ENCODE results near the gene C11orf97. TPM values are rescaled to one million over a fixed set of nuclear protein-coding genes. Genes with fewer than 3 reads are reported as not detected.

The C11orf97 gene
- total and polyA plus RNA-seq, 2 experiments from 2014 or later: not detected

GRCh38 chr11:94486068-94486467 lies 26.2 kb upstream of the C11orf97 start (continued):
- no peak for TF ChIP-seq ZNF331 (CRISPR knock-in tag; IDR thresholded peaks at IDR 0.05; ENCODE audit: low read depth)
- TF ChIP-seq JUNB (IDR thresholded peaks at IDR 0.05; ENCODE audit: unreplicated experiment): no peak
- no peak for TF ChIP-seq CTCF (conservative IDR thresholded peaks at IDR 0.05; ENCODE audit: low read depth in 2 of 2)
- TF ChIP-seq, protein P1, sequence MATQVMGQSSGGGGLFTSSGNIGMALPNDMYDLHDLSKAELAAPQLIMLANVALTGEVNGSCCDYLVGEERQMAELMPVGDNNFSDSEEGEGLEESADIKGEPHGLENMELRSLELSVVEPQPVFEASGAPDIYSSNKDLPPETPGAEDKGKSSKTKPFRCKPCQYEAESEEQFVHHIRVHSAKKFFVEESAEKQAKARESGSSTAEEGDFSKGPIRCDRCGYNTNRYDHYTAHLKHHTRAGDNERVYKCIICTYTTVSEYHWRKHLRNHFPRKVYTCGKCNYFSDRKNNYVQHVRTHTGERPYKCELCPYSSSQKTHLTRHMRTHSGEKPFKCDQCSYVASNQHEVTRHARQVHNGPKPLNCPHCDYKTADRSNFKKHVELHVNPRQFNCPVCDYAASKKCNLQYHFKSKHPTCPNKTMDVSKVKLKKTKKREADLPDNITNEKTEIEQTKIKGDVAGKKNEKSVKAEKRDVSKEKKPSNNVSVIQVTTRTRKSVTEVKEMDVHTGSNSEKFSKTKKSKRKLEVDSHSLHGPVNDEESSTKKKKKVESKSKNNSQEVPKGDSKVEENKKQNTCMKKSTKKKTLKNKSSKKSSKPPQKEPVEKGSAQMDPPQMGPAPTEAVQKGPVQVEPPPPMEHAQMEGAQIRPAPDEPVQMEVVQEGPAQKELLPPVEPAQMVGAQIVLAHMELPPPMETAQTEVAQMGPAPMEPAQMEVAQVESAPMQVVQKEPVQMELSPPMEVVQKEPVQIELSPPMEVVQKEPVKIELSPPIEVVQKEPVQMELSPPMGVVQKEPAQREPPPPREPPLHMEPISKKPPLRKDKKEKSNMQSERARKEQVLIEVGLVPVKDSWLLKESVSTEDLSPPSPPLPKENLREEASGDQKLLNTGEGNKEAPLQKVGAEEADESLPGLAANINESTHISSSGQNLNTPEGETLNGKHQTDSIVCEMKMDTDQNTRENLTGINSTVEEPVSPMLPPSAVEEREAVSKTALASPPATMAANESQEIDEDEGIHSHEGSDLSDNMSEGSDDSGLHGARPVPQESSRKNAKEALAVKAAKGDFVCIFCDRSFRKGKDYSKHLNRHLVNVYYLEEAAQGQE (IDR thresholded peaks at IDR 0.05; ENCODE audit: unreplicated experiment): no peak
- no peak for TF ChIP-seq STAT1 (IDR thresholded peaks at IDR 0.05; ENCODE audit: unreplicated experiment)
- TF ChIP-seq, protein P2, sequence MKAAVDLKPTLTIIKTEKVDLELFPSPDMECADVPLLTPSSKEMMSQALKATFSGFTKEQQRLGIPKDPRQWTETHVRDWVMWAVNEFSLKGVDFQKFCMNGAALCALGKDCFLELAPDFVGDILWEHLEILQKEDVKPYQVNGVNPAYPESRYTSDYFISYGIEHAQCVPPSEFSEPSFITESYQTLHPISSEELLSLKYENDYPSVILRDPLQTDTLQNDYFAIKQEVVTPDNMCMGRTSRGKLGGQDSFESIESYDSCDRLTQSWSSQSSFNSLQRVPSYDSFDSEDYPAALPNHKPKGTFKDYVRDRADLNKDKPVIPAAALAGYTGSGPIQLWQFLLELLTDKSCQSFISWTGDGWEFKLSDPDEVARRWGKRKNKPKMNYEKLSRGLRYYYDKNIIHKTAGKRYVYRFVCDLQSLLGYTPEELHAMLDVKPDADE (IDR thresholded peaks at IDR 0.05): no peak
- TF ChIP-seq POLR2AphosphoS5 (IDR thresholded peaks at IDR 0.05; ENCODE audit: low read depth): no peak
- no peak for TF ChIP-seq CREB1 (CRISPR knock-in tag; IDR thresholded peaks at IDR 0.05; ENCODE audit: low read depth)
- no peak for TF ChIP-seq EZH2 (IDR thresholded peaks at IDR 0.05; ENCODE audit: low read depth, unreplicated experiment)
- no peak for TF ChIP-seq ZNF114 (CRISPR knock-in tag; IDR thresholded peaks at IDR 0.05)

- Histone ChIP-seq H3K9me2 (ENCODE audit: insufficient read depth) (no peaks in the 10 kb centered on the region), H3K27me3 (ENCODE audit: insufficient read depth) (no peaks in the 10 kb centered on the region), H3K36me3 (ENCODE audit: insufficient read depth) (peaks cover 6% of the 10 kb centered on the region; the same call in 1 of the 2 replicates), H4K20me1 (replicated peaks; ENCODE audit: insufficient read depth) (no peaks in the 10 kb centered on the region), H3K27ac (ENCODE audit: low read depth) (peak within 1 kb of the TSS; percentile 97), H3K79me2 (replicated peaks; ENCODE audit: insufficient read depth) (peaks cover 27% of the 10 kb centered on the region), H3K4me1 (ENCODE audit: insufficient read depth) (peaks cover 12% of the 10 kb centered on the region; the same call in 1 of the 2 replicates), H3K4me3 (peak within 1 kb of the TSS; percentile 61), H3F3A (replicated peaks; ENCODE audit: low read depth) (no peaks in the 10 kb centered on the region), H2AFZ (peak within 1 kb of the TSS; percentile 3; the same call in 1 of the 2 replicates), H3K4me2 (peak within 1 kb of the TSS; percentile 85)
- peak within 1 kb of the TSS; percentile 100 for H3K27ac Mint-ChIP-seq
- no peaks in the 10 kb centered on the region for H3K27me3 Mint-ChIP-seq (ENCODE audit: insufficient read depth, low read depth, poor library complexity)
- peak; percentile 46; the same call in 1 of the 2 replicates for TF ChIP-seq CREB1 (CRISPR knock-in tag; IDR thresholded peaks at IDR 0.05; ENCODE audit: low read depth)
- no peak for TF ChIP-seq EZH2phosphoT487 (IDR thresholded peaks at IDR 0.05; ENCODE audit: unreplicated experiment)
- no peak for TF ChIP-seq ZNF114 (CRISPR knock-in tag; IDR thresholded peaks at IDR 0.05)
- TF ChIP-seq POLR2AphosphoS5 (IDR thresholded peaks at IDR 0.05; ENCODE audit: low read depth): peak; percentile 72
- TF ChIP-seq, protein P2 (IDR thresholded peaks at IDR 0.05): no peak
- peak within 1 kb of the TSS; percentile 98 for H3K4me3 Mint-ChIP-seq
- H3K9me3 Mint-ChIP-seq: no peaks in the 10 kb centered on the region
- DNase-seq (ENCODE audit: low spot score) (peak; percentile 99), ATAC-seq (peak; percentile 96)
- H3K4me1 Mint-ChIP-seq: peaks cover 9% of the 10 kb centered on the region; the same call in 1 of the 3 replicates
- H3K36me3 Mint-ChIP-seq (ENCODE audit: low read depth): peaks cover 22% of the 10 kb centered on the region
These were observed 18.8 kb upstream of the C11orf97 start, which contains the start of the genes ANKRD49 and MRE11 for GRCh38 chr11:94493281-94494125. Gene ANKRD49 (plus strand): TSS chr11:94493984. CDS start chr11:94496694, 2,710 bp downstream. Gene MRE11 (minus strand): TSS chr11:94493844. CDS start chr11:94492801, 1,043 bp downstream.

Measured in GM23338 (cell line).